NCI-H1092 (cell line): Measurements from ENCODE around the gene MYRF.

ENCODE experiments used
- DNase-seq: peaks from one replicate; lab custom pipeline; 2025; lab: John Stamatoyannopoulos, UW

MYRF gene

DNA sequence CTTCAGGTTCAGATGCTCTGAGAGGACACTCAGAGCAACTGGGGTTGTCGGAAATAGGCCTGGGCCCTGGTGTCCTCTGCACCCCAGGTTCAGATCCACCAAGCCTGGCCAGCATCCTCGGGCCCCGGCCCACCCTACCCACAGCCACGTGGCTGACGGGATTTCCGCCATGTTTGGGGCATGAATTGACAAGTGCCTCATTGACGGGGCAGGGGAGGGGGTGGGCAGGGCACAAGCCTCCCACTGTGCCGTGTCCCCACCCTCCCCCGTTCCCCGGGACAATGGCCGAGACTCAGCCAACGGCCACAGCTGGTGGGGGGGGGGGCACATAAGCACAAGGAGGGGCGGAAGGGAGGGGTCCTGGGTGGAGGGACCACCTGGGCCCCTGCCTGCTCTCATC, 8.5 kb downstream of the MYRF start:
- no peak for DNase-seq

DNA sequence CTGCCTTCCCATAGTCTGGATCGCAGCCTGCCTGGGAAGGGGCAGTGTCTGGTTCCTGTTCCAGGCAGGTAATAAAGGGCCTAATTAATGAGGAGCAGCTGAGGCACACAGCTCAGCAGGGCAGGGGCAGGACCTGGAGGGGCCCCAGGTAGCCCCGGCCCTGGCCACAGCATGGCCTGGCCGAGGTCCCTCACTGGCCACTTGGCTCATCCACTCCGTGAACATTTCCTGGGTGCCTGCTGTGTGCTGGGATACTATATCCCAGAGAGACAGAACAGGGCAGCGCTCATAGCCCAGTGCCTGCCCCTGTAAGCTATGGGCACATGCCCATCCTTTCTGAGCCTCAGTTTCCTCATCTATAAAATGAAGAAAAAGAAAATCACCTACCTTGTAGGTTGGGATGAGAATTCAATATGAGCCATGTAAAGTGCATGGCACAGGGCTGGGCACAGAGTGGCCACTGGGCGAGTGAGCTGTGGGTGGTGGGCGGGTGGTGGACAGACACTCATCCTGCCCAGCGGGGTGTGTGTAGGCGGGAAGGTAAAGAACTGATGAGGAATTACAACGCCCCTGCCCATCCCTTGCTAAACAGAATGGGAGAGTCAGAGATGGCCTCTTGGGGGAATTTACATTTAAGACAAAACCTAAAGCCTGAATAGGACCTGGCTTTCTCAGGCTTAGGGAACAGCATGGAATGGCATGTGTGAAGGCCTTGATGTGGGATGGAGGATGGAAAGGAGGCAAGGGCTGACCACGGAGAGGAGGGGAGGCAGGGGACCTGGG, 9.2 kb downstream of the MYRF start:
- DNase-seq, result no peak

DNA sequence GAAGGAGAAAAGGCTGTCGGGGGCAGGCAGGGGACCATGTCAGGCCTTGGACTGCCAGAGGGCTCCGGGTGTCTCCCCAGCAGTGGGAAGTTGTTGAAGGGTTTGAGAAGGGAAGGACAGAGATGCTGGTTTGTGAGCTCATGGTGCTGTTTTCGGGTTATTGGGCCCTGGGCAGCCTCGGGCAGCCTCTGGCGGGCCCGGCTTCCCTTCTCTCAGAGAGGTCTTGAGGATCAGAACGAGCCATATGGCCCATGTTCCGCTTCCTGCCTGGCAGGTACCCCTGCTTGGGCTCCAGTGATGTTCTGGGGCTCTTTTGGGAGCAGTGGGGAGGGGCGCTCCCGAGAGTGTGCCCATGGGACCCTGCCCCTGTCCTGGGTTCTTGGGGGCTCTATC, 9.8 kb downstream of the MYRF start:
- no peak for DNase-seq

DNA sequence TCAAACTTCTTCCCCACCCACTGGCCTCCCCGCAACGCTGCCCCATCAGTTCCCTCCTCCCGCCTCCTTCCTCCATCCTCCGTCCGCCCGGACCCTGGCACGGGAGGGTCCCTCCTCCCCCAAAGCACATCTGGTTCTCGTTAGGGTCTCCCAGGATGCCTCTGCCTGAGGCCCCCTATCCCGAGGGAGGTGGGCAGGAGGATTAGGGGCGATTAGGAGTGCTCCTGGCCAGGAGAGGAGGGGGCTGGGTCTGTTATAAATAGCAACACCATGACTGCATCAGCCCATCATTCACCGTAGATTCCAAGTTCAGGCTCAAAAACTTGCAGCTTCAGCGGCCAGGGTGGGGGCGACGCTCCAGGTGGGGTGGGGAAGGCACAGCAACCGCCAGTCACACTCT, 10.4 kb downstream of the MYRF start:
- DNase-seq, result no peak

DNA sequence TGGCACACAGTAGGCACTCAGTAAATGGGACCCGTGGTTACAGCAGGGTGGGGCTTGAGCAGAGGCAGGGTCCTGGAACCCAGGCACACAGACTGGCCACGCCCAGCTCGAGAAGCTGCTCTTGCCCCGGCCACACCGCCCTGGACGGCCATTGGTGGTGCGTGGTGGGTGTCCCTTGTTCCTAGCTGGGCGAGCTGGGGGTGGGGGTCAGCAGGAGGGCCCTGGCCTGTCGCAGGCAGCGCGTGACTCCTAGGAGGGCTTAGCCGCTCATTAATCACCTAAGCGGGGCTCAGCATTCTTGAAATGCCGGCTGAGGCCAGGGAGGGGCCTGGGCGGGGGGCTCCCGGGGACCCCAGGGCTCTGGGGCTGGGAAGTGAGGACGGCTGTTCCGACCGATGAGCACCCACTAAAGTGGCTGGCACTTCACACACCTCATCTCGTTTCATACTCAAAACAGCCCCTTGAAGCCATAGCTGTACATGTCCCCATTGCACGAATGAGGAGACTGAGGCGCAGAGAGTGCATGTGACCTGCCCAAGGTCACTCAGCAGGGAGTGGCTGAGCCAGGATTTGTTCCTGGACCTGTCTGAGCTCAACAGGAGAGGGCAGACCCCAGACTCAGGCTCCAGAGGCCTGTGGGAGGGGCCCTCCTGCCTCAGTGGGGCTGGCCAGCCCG, 11.6 kb downstream of the MYRF start:
- no peak for DNase-seq

DNA sequence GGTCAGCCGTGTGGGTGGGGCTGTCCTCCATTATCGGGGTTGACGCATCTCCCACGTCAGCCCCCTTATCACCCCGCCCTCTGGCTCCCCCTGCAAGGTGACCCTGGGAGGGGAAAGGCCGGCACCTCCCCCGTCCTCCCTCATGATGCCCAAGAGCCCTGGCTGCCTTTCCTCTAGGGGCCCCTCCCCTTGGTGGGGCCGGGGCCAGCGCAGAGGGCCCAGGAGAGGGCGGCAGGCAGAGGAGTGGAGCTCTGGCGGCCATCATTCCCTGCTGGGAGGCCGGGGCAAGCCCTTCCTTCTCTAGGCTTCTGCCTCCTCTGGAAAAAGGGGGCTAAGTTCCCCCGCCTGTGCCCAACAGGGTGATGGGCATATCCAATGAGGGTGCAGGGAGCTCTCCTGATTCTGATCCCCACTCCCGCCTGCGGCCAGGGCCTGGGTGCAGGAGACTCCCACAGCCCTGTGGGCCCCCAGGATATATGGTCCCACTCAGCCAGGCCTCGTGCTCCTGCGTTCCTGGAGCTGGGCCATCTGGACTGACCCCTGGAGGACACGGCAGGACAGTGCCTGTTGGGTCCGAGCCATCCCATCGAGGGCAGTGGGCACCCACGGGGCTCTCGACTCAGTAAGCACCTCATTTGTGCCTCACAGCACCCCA, 12.3 kb downstream of the MYRF start:
- DNase-seq, result no peak

DNA sequence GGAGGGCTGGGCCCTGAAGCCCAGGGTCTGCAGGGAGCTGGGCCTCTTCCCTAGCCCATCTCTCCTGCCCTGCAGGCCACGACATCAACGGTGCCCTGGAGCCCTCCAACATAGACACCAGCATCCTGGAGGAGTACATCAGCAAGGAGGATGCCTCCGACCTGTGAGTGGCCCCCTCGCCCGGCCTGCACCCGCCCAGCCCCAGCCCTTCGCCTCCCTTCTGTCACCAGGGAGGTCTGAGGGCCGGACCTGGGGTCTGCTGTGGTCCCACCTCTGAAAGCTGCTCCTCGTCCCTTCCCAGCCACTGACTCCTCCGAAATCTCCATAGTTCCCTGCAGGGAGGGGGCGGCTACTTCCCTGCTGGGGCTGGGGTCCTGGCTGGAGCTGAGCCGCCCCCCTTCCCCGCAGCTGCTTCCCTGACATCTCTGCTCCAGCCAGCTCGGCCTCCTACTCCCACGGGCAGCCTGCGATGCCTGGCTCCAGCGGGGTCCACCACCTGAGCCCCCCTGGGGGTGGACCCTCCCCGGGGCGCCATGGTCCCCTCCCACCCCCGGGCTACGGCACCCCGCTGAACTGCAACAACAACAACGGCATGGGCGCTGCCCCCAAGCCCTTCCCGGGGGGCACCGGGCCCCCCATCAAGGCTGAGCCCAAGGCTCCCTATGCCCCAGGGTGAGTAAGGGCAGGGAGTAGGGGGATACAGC, 13.3 kb downstream of the MYRF start:
- no peak for DNase-seq

DNA sequence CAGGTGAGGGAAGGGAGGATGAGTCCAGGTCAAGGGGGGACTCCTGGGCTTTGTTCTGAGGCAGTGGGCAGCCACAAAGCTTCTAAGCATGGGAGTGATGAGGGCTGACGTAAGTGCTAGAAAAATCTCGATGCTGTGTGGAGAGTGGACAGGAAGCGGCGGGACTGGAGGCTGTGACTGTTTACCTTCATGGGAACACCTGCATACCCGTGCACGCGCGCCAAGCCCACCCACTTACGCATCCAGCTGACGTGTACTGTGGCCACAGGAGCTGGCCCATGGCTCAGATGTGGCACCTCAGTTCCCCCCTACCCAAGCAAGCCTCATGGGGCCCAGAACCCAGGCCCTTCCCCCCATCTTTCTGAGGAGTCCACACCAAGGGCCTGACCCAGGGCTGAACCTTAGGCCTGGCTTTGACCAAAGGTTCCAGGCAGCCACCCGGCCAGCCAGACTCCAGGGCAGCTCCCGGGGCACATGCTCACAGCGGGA, 14.0 kb downstream of the MYRF start:
- DNase-seq, result no peak

DNA sequence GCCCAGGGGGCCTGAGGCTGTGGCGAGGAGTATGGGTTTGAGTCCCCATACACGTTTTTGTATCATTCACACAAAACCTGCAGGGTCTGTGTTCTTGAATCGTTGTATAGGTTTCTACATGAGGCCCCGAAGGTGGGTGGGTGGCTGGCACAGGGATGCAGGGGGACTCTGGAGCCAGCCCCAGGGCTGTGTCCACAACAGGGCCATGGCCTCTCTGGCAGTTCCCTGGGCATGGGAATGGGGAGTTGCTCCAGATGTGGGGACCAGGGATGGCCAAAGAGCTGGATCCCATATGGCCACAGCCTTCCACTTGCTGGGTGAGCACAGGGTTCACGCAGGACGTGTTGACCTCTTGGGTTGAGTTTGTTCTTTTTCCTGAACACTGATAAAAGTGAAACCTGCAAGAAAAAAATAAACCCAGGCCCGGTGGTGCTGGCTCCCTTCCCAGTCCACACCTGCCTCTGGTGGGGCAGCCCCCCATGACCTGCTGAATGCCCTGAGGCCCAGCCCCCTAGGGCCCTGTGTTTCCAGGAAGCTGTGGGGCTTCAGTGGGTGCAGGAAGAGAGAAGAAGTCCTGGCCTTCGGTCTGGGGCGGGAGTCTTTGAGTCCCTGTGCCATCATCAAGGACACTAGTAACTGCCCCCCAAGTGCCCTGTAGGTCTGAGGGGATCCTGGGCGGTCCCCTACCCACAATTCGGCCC, 16.1 kb downstream of the MYRF start:
- DNase-seq, result no peak

DNA sequence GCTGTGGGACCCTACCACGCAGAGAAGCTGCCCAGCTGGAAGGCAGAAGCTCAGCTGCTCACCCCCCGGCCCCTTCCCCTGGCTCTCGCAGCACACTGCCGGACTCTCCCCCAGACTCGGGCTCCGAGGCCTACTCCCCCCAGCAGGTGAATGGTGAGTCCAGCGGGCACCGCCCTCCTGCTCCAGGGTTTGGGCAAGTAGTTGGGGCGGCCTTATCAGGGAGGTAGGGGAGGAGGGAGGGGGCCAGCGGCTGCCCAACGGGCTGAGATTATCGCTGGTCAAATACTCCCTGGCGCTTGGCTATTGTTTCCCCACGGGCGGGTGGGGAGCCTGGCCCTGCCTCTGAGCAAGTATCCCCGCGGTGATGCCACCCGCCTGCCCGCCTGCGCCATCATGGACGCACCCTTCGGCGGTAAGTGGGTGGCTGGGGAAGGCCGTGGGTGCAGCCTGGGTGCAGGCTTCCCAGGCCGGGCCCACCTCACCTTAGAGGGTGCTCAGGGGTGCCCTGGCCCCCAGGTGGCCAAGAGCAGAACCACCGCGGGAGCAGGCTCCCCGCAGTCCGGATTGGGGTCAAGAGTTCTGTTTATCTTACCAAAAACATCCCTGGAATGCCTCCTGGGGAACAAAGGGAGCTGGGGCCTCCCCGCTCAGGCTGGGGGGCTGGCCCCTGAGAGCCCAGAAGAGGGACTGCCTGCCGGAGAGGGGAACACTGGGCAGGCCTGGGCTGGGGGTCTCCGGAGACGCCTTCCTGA, 16.9 kb downstream of the MYRF start:
- no peak for DNase-seq

DNA sequence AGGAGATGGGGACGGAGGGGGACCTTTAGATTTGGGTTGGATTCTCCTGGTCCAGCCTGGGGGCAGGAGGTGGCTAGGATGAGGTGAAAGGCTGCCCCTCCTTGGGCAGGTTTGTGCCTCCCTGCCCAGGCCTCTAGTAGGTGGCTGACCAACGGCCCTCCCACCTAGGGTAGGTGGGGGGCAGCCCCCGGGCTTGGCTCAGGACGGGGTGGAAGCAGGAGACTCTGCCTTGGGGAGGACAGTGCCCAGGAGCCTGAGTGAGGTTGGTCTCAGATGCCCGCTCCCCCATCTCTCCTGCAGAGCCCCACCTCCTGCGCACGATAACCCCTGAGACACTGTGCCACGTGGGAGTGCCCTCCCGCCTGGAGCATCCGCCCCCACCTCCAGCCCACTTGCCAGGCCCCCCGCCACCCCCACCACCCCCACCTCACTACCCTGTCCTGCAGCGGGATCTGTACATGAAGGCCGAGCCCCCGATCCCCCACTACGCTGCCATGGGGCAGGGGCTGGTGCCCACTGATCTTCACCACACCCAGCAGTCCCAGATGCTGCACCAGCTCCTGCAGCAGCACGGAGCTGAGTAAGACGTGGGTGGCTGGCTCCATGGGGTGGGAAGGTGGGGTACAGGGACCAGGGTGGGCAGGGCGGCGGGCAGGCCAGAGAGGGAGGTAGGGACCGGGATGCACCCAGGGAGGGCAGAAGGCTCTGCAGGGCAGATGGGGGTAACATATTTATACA, 17.7 kb downstream of the MYRF start:
- no peak for DNase-seq

DNA sequence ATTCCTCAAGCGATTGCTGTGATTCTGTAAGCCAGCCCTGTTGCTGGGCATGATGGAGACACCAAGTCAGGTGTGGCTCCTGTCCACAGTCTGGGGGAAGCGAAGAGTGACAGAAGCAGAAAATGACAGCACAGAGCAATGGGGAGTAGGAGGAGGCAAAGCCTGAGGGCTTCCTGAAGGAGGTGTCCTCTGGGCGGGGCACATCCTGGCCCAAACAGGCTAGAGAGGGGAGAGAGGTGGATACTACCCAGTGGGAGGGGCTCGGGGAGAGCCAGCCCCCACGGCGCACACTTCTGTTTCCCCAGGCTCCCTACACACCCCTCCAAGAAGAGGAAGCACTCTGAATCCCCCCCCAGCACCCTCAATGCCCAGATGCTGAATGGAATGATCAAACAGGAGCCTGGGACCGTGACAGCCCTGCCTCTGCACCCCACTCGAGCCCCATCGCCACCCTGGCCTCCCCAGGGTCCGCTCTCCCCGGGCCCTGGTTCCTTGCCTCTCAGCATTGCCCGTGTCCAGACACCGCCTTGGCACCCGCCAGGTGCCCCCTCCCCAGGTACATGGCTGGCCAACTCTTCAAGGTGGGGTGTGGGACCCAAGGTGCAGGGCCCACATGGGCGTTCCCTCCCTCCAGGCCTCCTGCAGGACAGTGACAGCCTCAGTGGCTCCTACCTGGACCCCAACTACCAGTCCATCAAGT, 18.9 kb downstream of the MYRF start:
- DNase-seq, result no peak

DNA sequence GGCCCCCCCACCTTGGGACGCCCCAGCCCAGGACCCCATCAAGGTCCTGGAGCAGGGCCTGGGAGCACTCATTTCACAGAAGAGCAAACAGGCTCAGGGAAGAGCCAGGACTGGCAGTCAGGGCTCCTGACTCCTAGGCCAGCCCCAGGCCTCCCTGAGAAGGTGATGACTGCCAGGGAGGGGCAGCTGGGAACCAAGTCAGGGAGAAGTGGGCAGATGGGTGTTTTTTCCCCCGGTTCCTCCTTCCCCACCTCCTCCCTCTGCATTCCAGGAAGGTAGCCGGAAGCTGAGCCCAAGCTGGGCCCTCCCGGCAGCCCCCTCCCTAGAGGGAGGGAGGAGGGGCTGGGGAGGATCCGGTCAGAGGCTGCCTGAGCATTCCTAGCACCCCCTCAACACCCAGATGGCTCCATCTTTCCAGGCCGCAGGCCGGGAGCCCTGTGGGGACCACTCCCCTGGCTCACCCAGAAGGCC, 19.6 kb downstream of the MYRF start:
- no peak for DNase-seq

DNA sequence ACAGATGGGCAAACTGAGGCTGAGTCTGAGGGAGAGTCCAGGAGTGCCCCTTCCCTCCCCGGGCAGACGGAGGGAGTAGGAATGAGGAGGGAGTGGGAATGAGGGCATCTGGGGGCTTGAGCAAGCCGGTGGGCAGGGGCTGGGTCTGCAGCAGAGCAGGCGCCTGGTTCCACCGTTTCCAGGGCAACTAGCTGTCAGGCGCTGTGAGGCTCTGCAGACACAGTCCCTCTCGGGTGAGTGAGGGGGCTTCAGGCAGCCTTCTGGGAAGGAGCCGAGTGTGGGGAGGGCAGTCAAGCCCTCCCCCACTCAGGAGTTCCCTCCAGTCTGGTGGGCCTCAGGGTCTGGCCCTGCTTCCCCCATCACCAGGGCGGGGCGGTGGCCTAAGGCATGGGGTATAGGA, 20.9 kb downstream of the MYRF start:
- DNase-seq, result no peak

DNA sequence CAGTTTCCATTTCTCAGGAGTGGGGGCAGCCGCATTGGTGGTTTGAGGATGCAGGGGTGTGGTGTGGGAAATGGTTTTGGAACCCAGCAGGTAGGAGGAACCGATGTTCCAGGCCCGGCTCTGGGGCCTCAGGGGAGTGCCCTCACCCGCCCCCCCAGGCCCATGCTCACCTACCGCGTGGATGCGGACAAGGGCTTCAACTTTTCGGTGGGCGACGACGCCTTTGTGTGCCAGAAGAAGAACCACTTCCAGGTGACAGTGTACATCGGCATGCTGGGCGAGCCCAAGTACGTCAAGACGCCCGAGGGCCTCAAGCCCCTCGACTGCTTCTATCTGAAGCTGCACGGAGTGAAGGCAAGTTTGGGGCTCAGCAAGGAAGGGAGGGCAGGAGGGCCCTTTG, 21.4 kb downstream of the MYRF start:
- no peak for DNase-seq

DNA sequence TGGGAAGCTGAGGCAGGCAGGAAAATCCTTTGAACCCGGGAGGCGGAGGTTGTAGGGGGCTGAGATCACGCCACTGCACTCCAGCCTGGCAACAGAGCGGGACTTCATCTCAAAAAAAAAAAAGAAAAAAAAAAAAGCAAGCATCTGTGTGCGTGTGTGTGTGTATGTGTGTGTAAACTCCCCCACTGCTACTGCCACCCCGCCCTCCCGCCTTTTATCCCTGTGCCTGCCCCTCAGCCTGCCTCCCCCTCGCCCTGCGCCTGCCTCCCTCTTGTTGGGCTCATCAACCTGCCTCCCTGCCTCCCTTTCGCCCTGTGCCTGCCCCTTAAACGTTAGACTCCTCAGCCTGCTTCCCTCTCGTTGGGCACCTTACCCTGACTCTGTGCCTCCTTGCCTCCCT, 22.0 kb downstream of the MYRF start:
- no peak for DNase-seq

DNA sequence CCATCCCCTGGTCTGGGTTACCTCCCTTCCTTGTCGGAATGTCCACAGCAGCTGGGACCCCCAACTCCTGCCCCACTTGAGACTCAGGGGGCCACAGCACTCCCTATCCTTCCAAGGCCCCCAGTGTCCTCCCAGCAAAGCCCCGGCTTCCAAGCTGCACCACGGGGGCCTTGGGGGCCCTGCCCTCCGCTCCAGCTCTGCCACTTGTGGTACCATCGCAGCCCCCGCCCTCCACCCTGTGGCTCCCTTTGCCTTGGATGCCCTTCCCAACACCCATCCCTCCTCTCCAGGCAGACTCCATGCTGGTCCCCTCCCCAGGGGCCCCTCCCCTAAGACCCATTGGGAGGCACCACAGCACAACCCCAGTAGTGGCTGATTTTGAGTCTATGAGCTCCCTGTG, 22.7 kb downstream of the MYRF start:
- DNase-seq, result no peak

DNA sequence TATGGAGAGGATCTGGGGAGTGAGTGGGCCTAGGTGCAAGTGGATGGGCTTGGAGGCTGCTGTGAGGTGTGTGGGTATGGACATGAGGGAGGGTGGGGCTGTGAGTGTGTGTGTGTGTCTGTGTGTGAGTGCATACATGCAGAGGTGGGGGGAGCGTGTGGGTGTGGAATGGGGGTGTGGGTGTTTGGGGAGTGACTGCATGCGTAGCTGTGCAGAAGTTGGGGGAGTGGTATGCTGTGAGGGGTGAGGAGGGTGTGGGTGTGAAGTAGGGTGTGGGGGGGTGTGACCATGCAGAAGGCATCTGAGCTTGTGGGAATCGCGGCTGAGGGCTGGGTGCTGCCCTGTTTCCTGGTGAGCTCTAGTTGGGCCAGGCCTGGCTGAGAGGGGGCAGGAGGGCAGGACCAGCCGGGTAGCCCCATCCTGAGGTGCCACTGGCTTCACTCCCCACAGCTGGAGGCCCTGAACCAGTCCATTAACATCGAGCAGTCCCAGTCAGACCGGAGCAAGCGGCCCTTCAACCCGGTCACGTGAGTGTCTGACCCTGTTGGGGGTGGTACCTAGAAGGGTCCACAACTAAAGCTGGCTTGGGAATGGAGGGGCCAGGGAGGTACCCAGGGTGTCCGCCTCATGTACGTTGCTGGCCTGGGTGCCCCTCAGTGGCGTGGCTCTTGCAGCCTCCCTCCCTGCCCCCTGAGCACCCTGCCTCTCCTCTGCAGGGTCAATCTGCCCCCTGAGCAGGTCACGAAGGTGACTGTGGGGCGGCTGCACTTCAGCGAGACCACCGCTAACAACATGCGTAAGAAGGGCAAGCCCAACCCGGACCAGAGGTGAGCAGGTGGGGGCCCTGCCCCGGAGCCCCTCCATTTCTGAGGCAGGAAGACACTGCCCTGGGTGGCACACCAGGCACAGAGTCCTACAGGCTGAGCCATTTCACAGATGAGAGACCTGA, 23.4 kb downstream of the MYRF start:
- no peak for DNase-seq
